ENCODE data around the gene TNFRSF14. TPM values are rescaled to one million over a fixed set of nuclear protein-coding genes. Genes with fewer than 3 reads are reported as not detected.

TNFRSF14 gene
- total and polyA plus RNA-seq, 2 of the 13 experiments (the other 11 are each of a cell fraction or from before 2014, with no cell fraction given), result 11.9 to 49.9 TPM

- no peak for TF ChIP-seq KIAA2018 (CRISPR knock-in tag; IDR thresholded peaks at IDR 0.05; ENCODE audit: borderline replicate concordance)
Observed at GRCh38 chr1:2585318-2586092, 29.3 kb downstream of the TNFRSF14 start (continued).

Measured in HepG2 (cell line).